Muscle of back (tissue), 11 donors: ENCODE results near the gene CEP104. TPM values are rescaled to one million over a fixed set of nuclear protein-coding genes. Genes with fewer than 3 reads are reported as not detected.

Source experiments
- DNase-seq, 3 donors: peaks; one replicate each; pipeline versions ENCODE4 v3.0.0 to v3.0.0-alpha.2; 2013
- polyA plus RNA-seq, 10 donors: library from polyadenylated mRNA; unstranded; fragments of 120-200 nt; gene quantifications; one replicate each; pipeline ENCODE4 v1.2.1, GENCODE V29; 2013; ENCODE audit not compliant: insufficient read length in 10 of 10

Gene CEP104
- polyA plus RNA-seq, 10 donors: 14.4 to 26.8 (median 21.0) TPM

GRCh38 chr1:3763351-3764125 is 93.5 kb downstream of the CEP104 start:
- DNase-seq: no peak

GRCh38 chr1:3762873-3763228 is 94.2 kb downstream of the CEP104 start:
- DNase-seq: no peak

- DNase-seq: no peak
Measured at GRCh38 chr1:3762151-3762872, 94.7 kb downstream of the CEP104 start.

Other genes with a start within 250 kb of the CEP104 start
- gene MEGF6, start 245.7 kb downstream of the CEP104 start, polyA plus RNA-seq: 10 to 100 TPM in 4 of 10 donors, 1 to 10 TPM in 6; 6.3 to 37.6 (median 9.5) TPM
- gene TPRG1L, start 232.2 kb downstream of the CEP104 start, polyA plus RNA-seq: 10 to 100 TPM; 25.7 to 31.7 (median 29.7) TPM
- 10 to 100 TPM; 10.1 to 12.3 (median 11.7) TPM for gene WRAP73, start 207.1 kb downstream of the CEP104 start, polyA plus RNA-seq
- gene TP73, start 204.7 kb downstream of the CEP104 start, polyA plus RNA-seq: 1 to 10 TPM in 5 of 10 donors, under 1 TPM in 5; 0.60 to 3.2 (median 0.91) TPM
- under 1 TPM in 9 of 10 donors, not detected in 1; 0.09 to 0.30 (median 0.16) TPM for gene CCDC27, start 104.8 kb downstream of the CEP104 start, polyA plus RNA-seq
- 1 to 10 TPM; 1.6 to 5.7 (median 3.3) TPM for gene SMIM1, start 84.5 kb downstream of the CEP104 start, polyA plus RNA-seq
- 10 to 100 TPM; 40.9 to 53.9 (median 48.2) TPM for gene LRRC47, start 60.7 kb downstream of the CEP104 start, polyA plus RNA-seq
- 1 to 10 TPM; 3.5 to 7.6 (median 5.0) TPM for gene DFFB, start 265 bp upstream of the CEP104 start, polyA plus RNA-seq
- 10 to 100 TPM; 15.0 to 21.9 (median 16.7) TPM for gene C1orf174, start 43.1 kb upstream of the CEP104 start, polyA plus RNA-seq